ENCODE measurements around the gene CAND1. TPM values are rescaled to one million over a fixed set of nuclear protein-coding genes. Genes with fewer than 3 reads are reported as not detected.

The CAND1 gene
- total and polyA plus RNA-seq, 4 donors, result 25.4 to 66.1 (median 45.7) TPM

DNA sequence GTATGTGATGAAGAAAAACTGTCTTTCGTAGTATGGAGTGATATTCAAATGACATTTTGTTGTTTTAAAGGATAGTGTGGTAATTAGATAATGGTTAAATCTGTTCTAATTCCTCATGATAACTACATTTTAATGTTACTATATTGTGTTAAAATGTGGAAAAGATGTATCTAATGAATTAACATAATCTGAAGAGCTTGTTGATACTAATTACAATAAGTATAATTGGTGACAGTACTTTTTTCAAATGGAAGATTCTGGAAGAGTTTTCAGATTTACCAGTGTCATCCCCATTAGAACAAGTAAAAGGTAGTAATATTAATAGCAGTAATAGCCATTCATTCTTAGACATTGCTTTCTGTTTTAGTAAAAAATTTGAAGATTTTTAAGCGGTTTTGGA is 37.6 kb downstream of the CAND1 start:
- H3K9me3 ChIP-seq (ENCODE audit: control insufficient read depth in 4 of 4, low read length in 3 of 4), result no peaks in the 10 kb centered on the region
- DNase-seq (ENCODE audit: low spot score), result no peak
- WGBS, result 99% methylated on average over 2 of the region's 2 CpGs
- H3K27me3 ChIP-seq (ENCODE audit: control insufficient read depth in 4 of 4, insufficient read depth in 4 of 4, low read length in 3 of 4), result no peaks in the 10 kb centered on the region
- H3K4me3 ChIP-seq (ENCODE audit: low read depth in 1 of 3, low read length in 3 of 3), result no peak overlapping the region
- H3K36me3 ChIP-seq (ENCODE audit: control insufficient read depth in 4 of 4, insufficient read depth in 3 of 4, low read depth in 1 of 4, low read length in 3 of 4), result peaks cover 4 to 74% (median 66%) of the 10 kb centered on the region in 4 donors
- H3K9ac ChIP-seq (ENCODE audit: low read depth in 1 of 2, low read length in 2 of 2), result no peak overlapping the region
- no peaks in the 10 kb centered on the region for H3K4me1 ChIP-seq (ENCODE audit: control insufficient read depth in 4 of 4, insufficient read depth in 4 of 4, low read length in 3 of 4)
- H3K27ac ChIP-seq (ENCODE audit: low read depth in 1 of 2, low read length in 2 of 2), result no peak overlapping the region
- TF ChIP-seq, protein P1, sequence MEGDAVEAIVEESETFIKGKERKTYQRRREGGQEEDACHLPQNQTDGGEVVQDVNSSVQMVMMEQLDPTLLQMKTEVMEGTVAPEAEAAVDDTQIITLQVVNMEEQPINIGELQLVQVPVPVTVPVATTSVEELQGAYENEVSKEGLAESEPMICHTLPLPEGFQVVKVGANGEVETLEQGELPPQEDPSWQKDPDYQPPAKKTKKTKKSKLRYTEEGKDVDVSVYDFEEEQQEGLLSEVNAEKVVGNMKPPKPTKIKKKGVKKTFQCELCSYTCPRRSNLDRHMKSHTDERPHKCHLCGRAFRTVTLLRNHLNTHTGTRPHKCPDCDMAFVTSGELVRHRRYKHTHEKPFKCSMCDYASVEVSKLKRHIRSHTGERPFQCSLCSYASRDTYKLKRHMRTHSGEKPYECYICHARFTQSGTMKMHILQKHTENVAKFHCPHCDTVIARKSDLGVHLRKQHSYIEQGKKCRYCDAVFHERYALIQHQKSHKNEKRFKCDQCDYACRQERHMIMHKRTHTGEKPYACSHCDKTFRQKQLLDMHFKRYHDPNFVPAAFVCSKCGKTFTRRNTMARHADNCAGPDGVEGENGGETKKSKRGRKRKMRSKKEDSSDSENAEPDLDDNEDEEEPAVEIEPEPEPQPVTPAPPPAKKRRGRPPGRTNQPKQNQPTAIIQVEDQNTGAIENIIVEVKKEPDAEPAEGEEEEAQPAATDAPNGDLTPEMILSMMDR (IDR thresholded peaks at IDR 0.05; ENCODE audit: low read depth, low read length, missing input control), result no peak
- TF ChIP-seq, protein P2, sequence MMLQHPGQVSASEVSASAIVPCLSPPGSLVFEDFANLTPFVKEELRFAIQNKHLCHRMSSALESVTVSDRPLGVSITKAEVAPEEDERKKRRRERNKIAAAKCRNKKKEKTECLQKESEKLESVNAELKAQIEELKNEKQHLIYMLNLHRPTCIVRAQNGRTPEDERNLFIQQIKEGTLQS (IDR thresholded peaks at IDR 0.05), result no peak
- TF ChIP-seq, protein P3, sequence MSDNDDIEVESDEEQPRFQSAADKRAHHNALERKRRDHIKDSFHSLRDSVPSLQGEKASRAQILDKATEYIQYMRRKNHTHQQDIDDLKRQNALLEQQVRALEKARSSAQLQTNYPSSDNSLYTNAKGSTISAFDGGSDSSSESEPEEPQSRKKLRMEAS (IDR thresholded peaks at IDR 0.05), result no peak
- TF ChIP-seq FOXA1 (IDR thresholded peaks at IDR 0.05), result no peak
- no peak for TF ChIP-seq JUND (IDR thresholded peaks at IDR 0.05)
- TF ChIP-seq FOXA2 (IDR thresholded peaks at IDR 0.05), result no peak
- TF ChIP-seq YY1 (IDR thresholded peaks at IDR 0.05), result no peak
- TF ChIP-seq RXRA (IDR thresholded peaks at IDR 0.05), result no peak
- no peak for TF ChIP-seq GABPA (IDR thresholded peaks at IDR 0.05 in 1 of 2, conservative IDR thresholded peaks at IDR 0.05 in 1 of 2)
- no peak for TF ChIP-seq TAF1 (conservative IDR thresholded peaks at IDR 0.05)

DNA sequence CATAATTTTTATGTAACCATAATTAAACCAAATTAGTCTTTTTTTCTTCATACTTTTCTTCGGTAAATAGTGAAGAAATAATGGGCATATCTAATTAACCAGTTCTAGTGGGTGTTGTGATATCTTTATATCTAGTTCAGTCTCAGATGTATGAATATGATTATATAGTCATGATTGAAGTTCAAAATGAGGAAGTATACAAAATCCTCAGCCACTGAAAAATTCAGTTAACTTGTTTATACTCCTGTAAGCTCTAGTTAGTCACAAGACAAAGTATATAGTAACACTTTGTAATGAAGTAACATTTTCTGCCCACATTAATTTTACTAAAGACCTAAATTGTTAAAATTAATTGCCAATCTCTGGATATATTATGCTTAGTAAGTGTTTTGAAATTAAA is 46.5 kb downstream of the CAND1 start:
- Histone ChIP-seq H3K4me3 (ENCODE audit: low read depth in 1 of 3, low read length in 3 of 3) (no peak overlapping the region), H3K9ac (ENCODE audit: low read depth in 1 of 2, low read length in 2 of 2) (no peak overlapping the region), H3K36me3 (ENCODE audit: control insufficient read depth in 4 of 4, insufficient read depth in 3 of 4, low read depth in 1 of 4, low read length in 3 of 4) (peaks cover 1 to 39% (median 30%) of the 10 kb centered on the region in 4 donors), H3K27me3 (ENCODE audit: control insufficient read depth in 4 of 4, insufficient read depth in 4 of 4, low read length in 3 of 4) (no peaks in the 10 kb centered on the region), H3K9me3 (ENCODE audit: control insufficient read depth in 4 of 4, low read length in 3 of 4) (no peaks in the 10 kb centered on the region), H3K4me1 (ENCODE audit: control insufficient read depth in 4 of 4, insufficient read depth in 4 of 4, low read length in 3 of 4) (no peaks in the 10 kb centered on the region), H3K27ac (ENCODE audit: low read depth in 1 of 2, low read length in 2 of 2) (no peak overlapping the region)
- TF ChIP-seq, protein P4, sequence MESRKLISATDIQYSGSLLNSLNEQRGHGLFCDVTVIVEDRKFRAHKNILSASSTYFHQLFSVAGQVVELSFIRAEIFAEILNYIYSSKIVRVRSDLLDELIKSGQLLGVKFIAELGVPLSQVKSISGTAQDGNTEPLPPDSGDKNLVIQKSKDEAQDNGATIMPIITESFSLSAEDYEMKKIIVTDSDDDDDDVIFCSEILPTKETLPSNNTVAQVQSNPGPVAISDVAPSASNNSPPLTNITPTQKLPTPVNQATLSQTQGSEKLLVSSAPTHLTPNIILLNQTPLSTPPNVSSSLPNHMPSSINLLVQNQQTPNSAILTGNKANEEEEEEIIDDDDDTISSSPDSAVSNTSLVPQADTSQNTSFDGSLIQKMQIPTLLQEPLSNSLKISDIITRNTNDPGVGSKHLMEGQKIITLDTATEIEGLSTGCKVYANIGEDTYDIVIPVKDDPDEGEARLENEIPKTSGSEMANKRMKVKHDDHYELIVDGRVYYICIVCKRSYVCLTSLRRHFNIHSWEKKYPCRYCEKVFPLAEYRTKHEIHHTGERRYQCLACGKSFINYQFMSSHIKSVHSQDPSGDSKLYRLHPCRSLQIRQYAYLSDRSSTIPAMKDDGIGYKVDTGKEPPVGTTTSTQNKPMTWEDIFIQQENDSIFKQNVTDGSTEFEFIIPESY (IDR thresholded peaks at IDR 0.05), result no peak
- no peak for TF ChIP-seq RXRA (IDR thresholded peaks at IDR 0.05)
- no peak for TF ChIP-seq JUND (IDR thresholded peaks at IDR 0.05)
- TF ChIP-seq, protein P5, sequence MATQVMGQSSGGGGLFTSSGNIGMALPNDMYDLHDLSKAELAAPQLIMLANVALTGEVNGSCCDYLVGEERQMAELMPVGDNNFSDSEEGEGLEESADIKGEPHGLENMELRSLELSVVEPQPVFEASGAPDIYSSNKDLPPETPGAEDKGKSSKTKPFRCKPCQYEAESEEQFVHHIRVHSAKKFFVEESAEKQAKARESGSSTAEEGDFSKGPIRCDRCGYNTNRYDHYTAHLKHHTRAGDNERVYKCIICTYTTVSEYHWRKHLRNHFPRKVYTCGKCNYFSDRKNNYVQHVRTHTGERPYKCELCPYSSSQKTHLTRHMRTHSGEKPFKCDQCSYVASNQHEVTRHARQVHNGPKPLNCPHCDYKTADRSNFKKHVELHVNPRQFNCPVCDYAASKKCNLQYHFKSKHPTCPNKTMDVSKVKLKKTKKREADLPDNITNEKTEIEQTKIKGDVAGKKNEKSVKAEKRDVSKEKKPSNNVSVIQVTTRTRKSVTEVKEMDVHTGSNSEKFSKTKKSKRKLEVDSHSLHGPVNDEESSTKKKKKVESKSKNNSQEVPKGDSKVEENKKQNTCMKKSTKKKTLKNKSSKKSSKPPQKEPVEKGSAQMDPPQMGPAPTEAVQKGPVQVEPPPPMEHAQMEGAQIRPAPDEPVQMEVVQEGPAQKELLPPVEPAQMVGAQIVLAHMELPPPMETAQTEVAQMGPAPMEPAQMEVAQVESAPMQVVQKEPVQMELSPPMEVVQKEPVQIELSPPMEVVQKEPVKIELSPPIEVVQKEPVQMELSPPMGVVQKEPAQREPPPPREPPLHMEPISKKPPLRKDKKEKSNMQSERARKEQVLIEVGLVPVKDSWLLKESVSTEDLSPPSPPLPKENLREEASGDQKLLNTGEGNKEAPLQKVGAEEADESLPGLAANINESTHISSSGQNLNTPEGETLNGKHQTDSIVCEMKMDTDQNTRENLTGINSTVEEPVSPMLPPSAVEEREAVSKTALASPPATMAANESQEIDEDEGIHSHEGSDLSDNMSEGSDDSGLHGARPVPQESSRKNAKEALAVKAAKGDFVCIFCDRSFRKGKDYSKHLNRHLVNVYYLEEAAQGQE (IDR thresholded peaks at IDR 0.05), result no peak
- no peak for TF ChIP-seq HNF4A (conservative IDR thresholded peaks at IDR 0.05)
- TF ChIP-seq, protein P1 (IDR thresholded peaks at IDR 0.05; ENCODE audit: low read depth, low read length, missing input control), result no peak
- no peak for TF ChIP-seq YY1 (IDR thresholded peaks at IDR 0.05)
- TF ChIP-seq EGR1 (IDR thresholded peaks at IDR 0.05; ENCODE audit: low read depth in 2 of 2), result no peak
- TF ChIP-seq HNF4G (IDR thresholded peaks at IDR 0.05), result no peak
- TF ChIP-seq NR2F2 (IDR thresholded peaks at IDR 0.05), result no peak
- no peak for TF ChIP-seq SP1 (IDR thresholded peaks at IDR 0.05)
- no peak for TF ChIP-seq FOXA2 (IDR thresholded peaks at IDR 0.05)
- no peak for TF ChIP-seq GABPA (IDR thresholded peaks at IDR 0.05 in 1 of 2, conservative IDR thresholded peaks at IDR 0.05 in 1 of 2)
- TF ChIP-seq RAD21 (IDR thresholded peaks at IDR 0.05), result no peak
- TF ChIP-seq, protein P3 (IDR thresholded peaks at IDR 0.05), result no peak
- TF ChIP-seq FOXA1 (IDR thresholded peaks at IDR 0.05), result no peak
- TF ChIP-seq TAF1 (conservative IDR thresholded peaks at IDR 0.05), result no peak
- 81% methylated on average over 1 of the region's 1 CpG for WGBS
- DNase-seq (ENCODE audit: low spot score), result no peak
